ENCODE measurements around the gene CLCN7. TPM values are rescaled to one million over a fixed set of nuclear protein-coding genes. Genes with fewer than 3 reads are reported as not detected.

CLCN7 gene
- total RNA-seq, 1 donor from 2014 or later = 45.3 TPM

- intact Hi-C loops (cut with micrococcal nuclease) = no loop called here
- Histone ChIP-seq H3K27me3 (ENCODE audit: low read depth) (no peaks in the 10 kb centered on the region), H3K9me3 (replicated peaks) (no peaks in the 10 kb centered on the region), H3K27ac (replicated peaks) (no peak overlapping the region), H3K36me3 (no peaks in the 10 kb centered on the region), H3K4me1 (no peaks in the 10 kb centered on the region), H3K4me3 (no peak overlapping the region)
- no peak for TF ChIP-seq CTCF (IDR thresholded peaks at IDR 0.05; ENCODE audit: borderline replicate concordance)
- DNase-seq = no peak
Measured at GRCh38 chr16:1439058-1439698, 35.6 kb downstream of the CLCN7 start.

- Histone ChIP-seq H3K9me3 (replicated peaks) (no peaks in the 10 kb centered on the region), H3K27me3 (ENCODE audit: low read depth) (no peaks in the 10 kb centered on the region), H3K4me1 (no peaks in the 10 kb centered on the region), H3K27ac (replicated peaks) (no peak overlapping the region), H3K36me3 (no peaks in the 10 kb centered on the region), H3K4me3 (no peak overlapping the region)
- intact Hi-C loops (cut with micrococcal nuclease) = no loop called here
- no peak for TF ChIP-seq CTCF (IDR thresholded peaks at IDR 0.05; ENCODE audit: borderline replicate concordance)
- DNase-seq = no peak
Measured at GRCh38 chr16:1438229-1439057, 36.4 kb downstream of the CLCN7 start.

GRCh38 chr16:1437606-1438005, 37.2 kb downstream of the CLCN7 start:
- DNase-seq = no peak
- no peak overlapping the region for H3K4me3 ChIP-seq
- H3K36me3 ChIP-seq = no peaks in the 10 kb centered on the region
- H3K27ac ChIP-seq (replicated peaks) = no peak overlapping the region
- H3K9me3 ChIP-seq (replicated peaks) = no peaks in the 10 kb centered on the region
- intact Hi-C loops (cut with micrococcal nuclease) = no loop called here
- TF ChIP-seq CTCF (IDR thresholded peaks at IDR 0.05; ENCODE audit: borderline replicate concordance) = no peak
- no peaks in the 10 kb centered on the region for H3K27me3 ChIP-seq (ENCODE audit: low read depth)
- H3K4me1 ChIP-seq = no peaks in the 10 kb centered on the region

GRCh38 chr16:1436731-1437355, 38.0 kb downstream of the CLCN7 start:
- Histone ChIP-seq H3K4me1 (peaks cover 2% of the 10 kb centered on the region), H3K27ac (replicated peaks) (no peak overlapping the region), H3K4me3 (no peak overlapping the region), H3K9me3 (replicated peaks) (no peaks in the 10 kb centered on the region), H3K27me3 (ENCODE audit: low read depth) (no peaks in the 10 kb centered on the region), H3K36me3 (no peaks in the 10 kb centered on the region)
- intact Hi-C loops (cut with micrococcal nuclease) = no loop called here
- no peak for DNase-seq
- TF ChIP-seq CTCF (IDR thresholded peaks at IDR 0.05; ENCODE audit: borderline replicate concordance) = no peak

GRCh38 chr16:1435921-1436697, 38.7 kb downstream of the CLCN7 start:
- H3K36me3 ChIP-seq = no peaks in the 10 kb centered on the region
- H3K4me1 ChIP-seq = peaks cover 5% of the 10 kb centered on the region
- no peak overlapping the region for H3K4me3 ChIP-seq
- no peak for TF ChIP-seq CTCF (IDR thresholded peaks at IDR 0.05; ENCODE audit: borderline replicate concordance)
- no peak overlapping the region for H3K27ac ChIP-seq (replicated peaks)
- DNase-seq = no peak
- H3K27me3 ChIP-seq (ENCODE audit: low read depth) = no peaks in the 10 kb centered on the region
- H3K9me3 ChIP-seq (replicated peaks) = no peaks in the 10 kb centered on the region
- intact Hi-C loops (cut with micrococcal nuclease) = no loop called here
